ENCODE measurements around the gene MSI2. TPM values are rescaled to one million over a fixed set of nuclear protein-coding genes. Genes with fewer than 3 reads are reported as not detected.
A peak's percentile ranks its signal among the peaks of the same experiment; 100 is the strongest.

Gene MSI2
- total RNA-seq, 2 donors from 2014 or later, result 88.3 to 114 TPM

DNA sequence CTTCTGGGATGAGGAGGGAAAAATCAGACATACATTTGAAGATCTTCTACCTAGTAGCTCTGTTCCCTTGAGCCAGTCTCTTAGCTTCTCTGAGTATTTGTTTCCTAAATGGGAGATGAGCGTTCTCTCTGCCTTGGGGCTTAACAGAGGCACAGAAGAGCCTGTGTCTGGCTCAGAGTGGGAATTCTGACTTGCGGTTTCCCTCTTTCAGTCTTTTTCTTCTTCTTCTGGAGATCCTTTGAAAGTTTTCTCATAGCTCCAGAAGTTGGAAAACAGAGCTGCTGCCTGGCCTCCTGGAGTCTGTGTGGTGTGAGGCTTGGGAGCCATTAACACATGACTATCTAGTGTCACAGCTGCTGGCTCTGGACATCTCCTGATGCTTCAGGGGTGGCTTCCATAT lies 167.9 kb downstream of the MSI2 start:
- H3K27me3 Mint-ChIP-seq (ENCODE audit: insufficient read depth), result peaks cover 1% of the 10 kb centered on the region
- peaks cover 27% of the 10 kb centered on the region for H3K4me1 Mint-ChIP-seq
- Histone ChIP-seq H3K27me3 (ENCODE audit: control insufficient read depth, insufficient read depth, low read length, poor library complexity, severe bottlenecking) (no peaks in the 10 kb centered on the region), H3K36me3 (ENCODE audit: control insufficient read depth, insufficient read depth, low read length) (no peaks in the 10 kb centered on the region), H3K9ac (ENCODE audit: extremely low read depth, low read length, poor library complexity, severe bottlenecking) (no peak overlapping the region), H3K4me1 (ENCODE audit: control insufficient read depth, insufficient read depth, low read length) (peaks cover 8% of the 10 kb centered on the region), H3K9me3 (ENCODE audit: control insufficient read depth, low read length) (no peaks in the 10 kb centered on the region), H3K27ac (ENCODE audit: low read depth, low read length) (no peak overlapping the region), H3K4me3 (ENCODE audit: low read length) (no peak overlapping the region)
- H3K27ac Mint-ChIP-seq, result no peak overlapping the region
- TF ChIP-seq, protein P1, sequence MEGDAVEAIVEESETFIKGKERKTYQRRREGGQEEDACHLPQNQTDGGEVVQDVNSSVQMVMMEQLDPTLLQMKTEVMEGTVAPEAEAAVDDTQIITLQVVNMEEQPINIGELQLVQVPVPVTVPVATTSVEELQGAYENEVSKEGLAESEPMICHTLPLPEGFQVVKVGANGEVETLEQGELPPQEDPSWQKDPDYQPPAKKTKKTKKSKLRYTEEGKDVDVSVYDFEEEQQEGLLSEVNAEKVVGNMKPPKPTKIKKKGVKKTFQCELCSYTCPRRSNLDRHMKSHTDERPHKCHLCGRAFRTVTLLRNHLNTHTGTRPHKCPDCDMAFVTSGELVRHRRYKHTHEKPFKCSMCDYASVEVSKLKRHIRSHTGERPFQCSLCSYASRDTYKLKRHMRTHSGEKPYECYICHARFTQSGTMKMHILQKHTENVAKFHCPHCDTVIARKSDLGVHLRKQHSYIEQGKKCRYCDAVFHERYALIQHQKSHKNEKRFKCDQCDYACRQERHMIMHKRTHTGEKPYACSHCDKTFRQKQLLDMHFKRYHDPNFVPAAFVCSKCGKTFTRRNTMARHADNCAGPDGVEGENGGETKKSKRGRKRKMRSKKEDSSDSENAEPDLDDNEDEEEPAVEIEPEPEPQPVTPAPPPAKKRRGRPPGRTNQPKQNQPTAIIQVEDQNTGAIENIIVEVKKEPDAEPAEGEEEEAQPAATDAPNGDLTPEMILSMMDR (conservative IDR thresholded peaks at IDR 0.05), result no peak
- no peak for DNase-seq
- no peaks in the 10 kb centered on the region for H3K9me3 Mint-ChIP-seq
- peaks cover 11% of the 10 kb centered on the region for H3K36me3 Mint-ChIP-seq (ENCODE audit: low read depth)
- WGBS, 2 experiments (ENCODE audit: insufficient coverage in 1 of 2, insufficient read length in 1 of 2), result 96 to 97% methylated on average over 2 of the region's 2 CpGs
- no peak overlapping the region for H3K4me3 Mint-ChIP-seq

DNA sequence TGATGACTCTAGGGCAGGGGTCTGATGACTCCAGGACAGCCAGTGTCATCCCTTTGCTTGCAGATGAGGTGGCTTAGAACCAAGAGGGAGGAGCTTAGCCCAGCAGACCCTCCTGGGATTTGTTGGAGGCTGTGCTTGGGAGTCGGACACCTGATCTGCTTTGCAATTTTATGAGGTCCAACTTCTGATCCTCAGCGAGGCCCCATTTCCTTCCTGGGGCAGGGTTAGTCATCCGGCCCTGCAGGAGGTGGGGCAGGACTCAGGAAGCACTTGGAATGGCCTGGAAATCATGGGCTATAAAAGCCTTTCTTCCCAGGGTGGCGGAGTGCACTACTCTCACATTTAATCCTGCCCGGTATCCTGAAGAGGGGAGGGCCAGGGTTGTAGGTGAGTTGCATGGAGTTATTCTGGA lies 168.5 kb downstream of the MSI2 start:
- TF ChIP-seq, protein P1 (conservative IDR thresholded peaks at IDR 0.05), result no peak
- no peak overlapping the region for H3K4me3 Mint-ChIP-seq
- Histone ChIP-seq H3K27ac (ENCODE audit: low read depth, low read length) (no peak overlapping the region), H3K27me3 (ENCODE audit: control insufficient read depth, insufficient read depth, low read length, poor library complexity, severe bottlenecking) (no peaks in the 10 kb centered on the region), H3K36me3 (ENCODE audit: control insufficient read depth, insufficient read depth, low read length) (no peaks in the 10 kb centered on the region), H3K9ac (ENCODE audit: extremely low read depth, low read length, poor library complexity, severe bottlenecking) (no peak overlapping the region), H3K9me3 (ENCODE audit: control insufficient read depth, low read length) (no peaks in the 10 kb centered on the region), H3K4me1 (ENCODE audit: control insufficient read depth, insufficient read depth, low read length) (peaks cover 8% of the 10 kb centered on the region), H3K4me3 (ENCODE audit: low read length) (no peak overlapping the region)
- peak; percentile 63 for DNase-seq
- H3K27me3 Mint-ChIP-seq (ENCODE audit: insufficient read depth), result peaks cover 1% of the 10 kb centered on the region
- peaks cover 11% of the 10 kb centered on the region for H3K36me3 Mint-ChIP-seq (ENCODE audit: low read depth)
- peaks cover 31% of the 10 kb centered on the region for H3K4me1 Mint-ChIP-seq
- H3K9me3 Mint-ChIP-seq, result no peaks in the 10 kb centered on the region
- 67 to 83% methylated on average over 3 to 5 of the region's 5 CpGs for WGBS, 2 experiments (ENCODE audit: insufficient coverage in 1 of 2, insufficient read length in 1 of 2)
- no peak overlapping the region for H3K27ac Mint-ChIP-seq

- no peaks in the 10 kb centered on the region for H3K36me3 ChIP-seq (ENCODE audit: control insufficient read depth, insufficient read depth, low read length)
- peaks cover 11% of the 10 kb centered on the region for H3K36me3 Mint-ChIP-seq (ENCODE audit: low read depth)
- WGBS, 2 experiments (ENCODE audit: insufficient coverage in 1 of 2, insufficient read length in 1 of 2), result 92 to 100% methylated on average over 3 to 5 of the region's 5 CpGs
- H3K4me3 Mint-ChIP-seq, result no peak overlapping the region
- H3K27ac Mint-ChIP-seq, result no peak overlapping the region
- H3K4me1 ChIP-seq (ENCODE audit: control insufficient read depth, insufficient read depth, low read length), result peaks cover 8% of the 10 kb centered on the region
- DNase-seq, result no peak
- TF ChIP-seq, protein P1 (conservative IDR thresholded peaks at IDR 0.05), result no peak
- H3K9ac ChIP-seq (ENCODE audit: extremely low read depth, low read length, poor library complexity, severe bottlenecking), result no peak overlapping the region
- peaks cover 31% of the 10 kb centered on the region for H3K4me1 Mint-ChIP-seq
- peaks cover 1% of the 10 kb centered on the region for H3K27me3 Mint-ChIP-seq (ENCODE audit: insufficient read depth)
- no peak overlapping the region for H3K27ac ChIP-seq (ENCODE audit: low read depth, low read length)
- no peaks in the 10 kb centered on the region for H3K9me3 Mint-ChIP-seq
- no peaks in the 10 kb centered on the region for H3K9me3 ChIP-seq (ENCODE audit: control insufficient read depth, low read length)
- H3K4me3 ChIP-seq (ENCODE audit: low read length), result peak overlapping the region; percentile 7
- H3K27me3 ChIP-seq (ENCODE audit: control insufficient read depth, insufficient read depth, low read length, poor library complexity, severe bottlenecking), result no peaks in the 10 kb centered on the region
These were observed 169.1 kb downstream of the MSI2 start for GRCh38 chr17:57425431-57425830.

Data from endodermal cell (in vitro differentiated cells).